ENCODE results near the gene HAPLN3. TPM values are rescaled to one million over a fixed set of nuclear protein-coding genes. Genes with fewer than 3 reads are reported as not detected.

HAPLN3 gene
- total RNA-seq, 1 experiment from 2014 or later, result 2.4 TPM

GRCh38 chr15:88838667-88839066 is 56.7 kb downstream of the HAPLN3 start:
- no peak for DNase-seq
- no peaks in the 10 kb centered on the region for H3K9me2 ChIP-seq (ENCODE audit: insufficient read depth)
- H3K79me2 ChIP-seq (ENCODE audit: low read depth), result no peaks in the 10 kb centered on the region
- POLR2A ChIA-PET (ENCODE audit: unreplicated experiment), result no interaction called here
- H3K27ac ChIP-seq, result no peak overlapping the region
- intact Hi-C loops (cut with micrococcal nuclease; ENCODE audit: unreplicated experiment), result loop anchor here (10.0 kb wide), 1 partner anchor 364 kb away; no protein-coding TSS in a partner anchor
- H3K36me3 ChIP-seq (ENCODE audit: low read depth), result no peaks in the 10 kb centered on the region
- no peak overlapping the region for H3K4me3 ChIP-seq
- no peaks in the 10 kb centered on the region for H3K9me3 ChIP-seq (ENCODE audit: insufficient read depth, low read depth)
- CTCF ChIA-PET, result no interaction called here
- H3K27me3 ChIP-seq (ENCODE audit: insufficient read depth, low read depth), result peaks cover 27% of the 10 kb centered on the region
- TF ChIP-seq CTCF (conservative IDR thresholded peaks at IDR 0.05), result no peak
- TF ChIP-seq EZH2 (IDR thresholded peaks at IDR 0.05; ENCODE audit: low read depth), result no peak
- H3K4me1 ChIP-seq (replicated peaks; ENCODE audit: insufficient read depth), result no peaks in the 10 kb centered on the region
- BruUV-seq (replicated peaks), result no TSS peak
- no peak overlapping the region for H2AFZ ChIP-seq
- no peaks in the 10 kb centered on the region for H3F3A ChIP-seq (ENCODE audit: insufficient read depth, low read depth)
- no peaks in the 10 kb centered on the region for H4K20me1 ChIP-seq (ENCODE audit: insufficient read depth)
- H3K4me2 ChIP-seq, result no peak overlapping the region

DNA sequence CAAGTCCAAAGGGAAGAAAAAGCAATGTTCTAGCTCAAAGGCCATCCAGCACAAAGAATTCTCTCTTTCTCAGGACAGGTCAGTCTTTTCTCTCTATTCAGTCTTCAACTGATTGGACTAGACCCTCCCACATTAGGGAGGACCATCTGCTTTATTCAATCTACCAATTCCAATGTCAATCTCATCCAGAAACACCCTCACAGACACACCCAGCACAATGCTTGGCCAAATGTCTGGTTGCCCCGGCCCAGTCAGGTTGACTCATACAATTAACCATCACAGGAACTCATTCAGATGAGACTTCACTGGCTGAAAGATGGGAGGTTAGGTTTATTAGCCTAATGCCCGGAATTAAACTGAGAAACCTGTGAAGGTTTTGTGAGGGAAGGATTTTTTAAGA is 59.7 kb downstream of the HAPLN3 start:
- Histone ChIP-seq H3K27ac (no peak overlapping the region), H3K36me3 (ENCODE audit: low read depth) (no peaks in the 10 kb centered on the region), H3K4me1 (replicated peaks; ENCODE audit: insufficient read depth) (no peaks in the 10 kb centered on the region), H3K27me3 (ENCODE audit: insufficient read depth, low read depth) (peaks cover 14% of the 10 kb centered on the region; the same call in 1 of the 2 replicates), H3K9me3 (ENCODE audit: insufficient read depth, low read depth) (no peaks in the 10 kb centered on the region), H3K4me2 (no peak overlapping the region), H4K20me1 (ENCODE audit: insufficient read depth) (no peaks in the 10 kb centered on the region), H3K79me2 (ENCODE audit: low read depth) (no peaks in the 10 kb centered on the region), H2AFZ (no peak overlapping the region), H3K9me2 (ENCODE audit: insufficient read depth) (no peaks in the 10 kb centered on the region), H3F3A (ENCODE audit: insufficient read depth, low read depth) (no peaks in the 10 kb centered on the region), H3K4me3 (no peak overlapping the region)
- no TSS peak for BruUV-seq (replicated peaks)
- intact Hi-C loops (cut with micrococcal nuclease; ENCODE audit: unreplicated experiment), result loop anchor here (10.0 kb wide), 1 partner anchor 361 kb away; no protein-coding TSS in a partner anchor
- ChIA-PET POLR2A (ENCODE audit: unreplicated experiment) (no interaction called here), CTCF (no interaction called here)
- no peak for DNase-seq
- TF ChIP-seq EZH2 (IDR thresholded peaks at IDR 0.05; ENCODE audit: low read depth) (no peak), CTCF (conservative IDR thresholded peaks at IDR 0.05) (no peak)

GRCh38 chr15:88835119-88835518 is 60.2 kb downstream of the HAPLN3 start:
- intact Hi-C loops (cut with micrococcal nuclease; ENCODE audit: unreplicated experiment), result loop anchor here (10.0 kb wide), 1 partner anchor 360 kb away; no protein-coding TSS in a partner anchor
- POLR2A ChIA-PET (ENCODE audit: unreplicated experiment), result no interaction called here
- BruUV-seq (replicated peaks), result no TSS peak

More at GRCh38 chr15:88835119-88835518, 60.2 kb downstream of the HAPLN3 start:
- H3K27ac ChIP-seq, result no peak overlapping the region
- TF ChIP-seq CTCF (conservative IDR thresholded peaks at IDR 0.05), result no peak
- TF ChIP-seq EZH2 (IDR thresholded peaks at IDR 0.05; ENCODE audit: low read depth), result no peak
- no peaks in the 10 kb centered on the region for H3K9me2 ChIP-seq (ENCODE audit: insufficient read depth)
- H3F3A ChIP-seq (ENCODE audit: insufficient read depth, low read depth), result no peaks in the 10 kb centered on the region
- no peaks in the 10 kb centered on the region for H4K20me1 ChIP-seq (ENCODE audit: insufficient read depth)
- H3K4me1 ChIP-seq (replicated peaks; ENCODE audit: insufficient read depth), result no peaks in the 10 kb centered on the region
- H3K9me3 ChIP-seq (ENCODE audit: insufficient read depth, low read depth), result no peaks in the 10 kb centered on the region
- H2AFZ ChIP-seq, result no peak overlapping the region
- H3K4me2 ChIP-seq, result no peak overlapping the region
- DNase-seq, result no peak
- H3K27me3 ChIP-seq (ENCODE audit: insufficient read depth, low read depth), result peaks cover 14% of the 10 kb centered on the region; the same call in 1 of the 2 replicates
- H3K79me2 ChIP-seq (ENCODE audit: low read depth), result no peaks in the 10 kb centered on the region
- H3K36me3 ChIP-seq (ENCODE audit: low read depth), result no peaks in the 10 kb centered on the region
- H3K4me3 ChIP-seq, result no peak overlapping the region
- CTCF ChIA-PET, result no interaction called here
